ENCODE data around the gene ARSI.

ARSI gene

DNA sequence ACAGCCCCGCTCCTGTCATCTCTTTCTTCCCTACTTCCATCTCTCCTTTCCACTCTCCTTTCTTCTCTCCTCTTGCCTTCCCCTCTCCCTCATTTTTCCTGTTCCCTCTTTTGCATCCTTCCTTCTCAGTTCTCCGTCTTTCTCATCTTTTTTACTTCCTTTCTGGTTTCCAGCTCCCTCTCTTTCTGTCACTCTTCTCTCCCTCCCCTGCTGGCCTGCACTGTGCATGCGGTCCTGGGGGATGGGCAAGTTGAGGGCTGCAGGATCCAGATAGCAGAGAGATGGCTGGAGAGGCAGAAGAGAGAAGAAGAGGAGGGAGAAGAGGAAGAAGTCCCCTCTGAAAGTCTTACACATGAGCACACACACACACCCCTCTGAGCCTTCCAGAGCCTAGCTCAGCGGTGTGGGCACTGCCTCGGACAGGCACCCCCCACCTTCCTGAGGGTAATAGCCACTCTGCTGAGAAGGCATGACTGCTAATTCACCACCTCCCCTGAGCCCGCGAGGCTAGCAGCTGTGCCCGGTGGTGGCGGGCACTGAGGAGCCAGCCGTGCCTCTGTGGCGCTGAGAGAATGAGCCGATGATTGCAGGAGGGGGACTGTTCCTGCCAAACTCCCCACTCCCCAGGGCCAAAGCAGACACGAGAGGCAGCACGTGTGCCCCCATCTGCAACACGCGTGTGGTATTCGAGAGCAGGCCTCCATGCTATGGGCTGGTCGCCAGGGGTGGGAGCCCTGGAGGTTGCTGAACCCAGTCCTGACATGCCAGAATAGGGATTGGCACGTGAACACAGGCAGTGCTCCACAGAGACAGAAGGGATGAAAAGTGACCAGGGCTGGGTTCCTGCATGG lies 9.4 kb downstream of the ARSI start:
- DNase-seq (ENCODE audit: low read depth), result no peak

DNA sequence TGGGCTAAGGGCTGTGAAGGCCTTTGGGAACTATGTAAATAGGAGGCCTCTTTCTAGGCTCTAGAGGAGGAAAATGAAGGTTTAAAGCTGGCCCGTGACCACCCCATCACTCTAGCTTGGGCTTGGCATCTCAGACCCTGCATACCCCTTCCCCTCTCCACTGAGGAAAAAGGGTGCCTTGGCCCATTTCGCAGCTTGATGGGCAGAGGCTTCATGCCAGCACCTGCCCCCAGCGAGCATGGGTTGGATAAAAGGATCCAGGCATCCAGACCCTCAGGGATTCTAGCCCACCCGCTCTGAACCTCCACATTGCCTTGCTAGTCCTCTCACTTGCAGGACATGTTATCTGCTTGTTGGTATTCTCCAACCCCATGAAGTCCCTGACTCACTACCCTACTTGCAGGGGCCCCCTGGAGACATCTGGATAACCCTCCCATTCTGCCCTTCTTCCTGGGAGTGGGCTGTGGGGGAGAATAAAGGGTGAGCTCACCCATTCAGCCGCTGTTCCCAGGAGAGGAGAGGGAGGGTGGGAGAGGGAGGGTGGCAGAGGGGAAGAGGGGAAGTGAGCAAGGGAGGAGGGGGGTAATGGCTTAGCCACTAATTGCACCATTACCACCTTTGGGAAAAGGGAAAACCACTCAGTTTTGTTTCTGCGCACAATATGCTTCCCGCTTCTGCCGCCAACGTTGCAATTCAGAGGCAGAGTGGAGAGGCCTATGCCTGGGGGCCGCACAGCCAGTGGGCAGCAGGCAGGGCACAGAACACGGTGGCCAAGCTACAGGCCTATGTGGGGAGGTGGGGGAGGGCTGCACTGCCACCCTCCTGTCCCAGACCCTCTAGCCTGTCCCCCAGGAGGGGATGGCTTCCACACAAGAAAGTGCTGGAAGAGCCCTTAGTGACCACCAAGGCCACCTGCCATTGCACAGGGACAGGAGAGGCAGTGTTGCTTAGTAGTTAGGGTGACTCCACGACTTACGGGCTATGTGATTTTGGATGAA lies 11.0 kb downstream of the ARSI start:
- no peak for DNase-seq (ENCODE audit: low read depth)

DNA sequence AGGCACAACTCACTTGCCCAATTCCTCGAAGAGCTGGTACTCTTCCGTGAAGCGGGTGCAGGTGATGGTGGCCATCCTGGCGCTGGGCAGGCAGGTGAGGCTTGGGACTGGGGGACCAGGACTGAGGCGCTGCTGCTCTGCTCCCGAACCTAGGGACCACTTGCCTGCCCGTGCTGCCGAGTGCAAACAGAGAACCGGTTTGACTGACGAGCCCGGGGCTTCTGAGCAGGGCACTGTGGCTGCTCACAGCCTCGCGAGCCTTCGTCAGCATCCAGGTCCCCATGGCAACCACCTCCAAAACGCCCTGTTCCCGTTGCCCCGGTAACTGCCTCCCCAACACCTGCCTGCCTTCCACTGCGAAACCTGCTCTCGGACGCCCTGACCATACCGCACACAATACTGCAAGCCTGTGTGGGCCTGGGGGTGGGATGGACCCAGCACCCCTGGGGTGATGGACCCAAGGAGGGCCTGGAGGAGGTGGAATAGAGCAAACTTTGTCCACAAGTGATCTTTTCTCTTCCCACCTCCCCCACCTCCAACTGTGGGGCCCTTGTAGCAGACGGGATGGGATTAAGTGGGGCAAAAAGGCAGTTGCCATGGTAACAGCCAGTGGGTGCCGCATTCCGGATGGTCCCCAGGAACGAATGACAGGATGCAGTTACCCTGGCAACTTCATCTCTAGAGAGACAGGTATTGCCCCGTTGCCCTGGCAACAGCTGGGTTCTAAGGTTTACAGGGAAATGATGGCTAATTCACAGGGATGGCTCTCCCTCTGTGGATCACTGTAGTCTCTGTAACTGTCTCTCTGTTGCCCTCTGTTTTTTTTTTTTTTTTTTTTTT lies 12.9 kb downstream of the ARSI start, which contains the start of gene CAMK2A:
TSS of gene CAMK2A (minus strand) at position 223 of the 840 bp plus-strand sequence. CDS start at position 75, 148 bp downstream.
- no peak for DNase-seq (ENCODE audit: low read depth)

DNA sequence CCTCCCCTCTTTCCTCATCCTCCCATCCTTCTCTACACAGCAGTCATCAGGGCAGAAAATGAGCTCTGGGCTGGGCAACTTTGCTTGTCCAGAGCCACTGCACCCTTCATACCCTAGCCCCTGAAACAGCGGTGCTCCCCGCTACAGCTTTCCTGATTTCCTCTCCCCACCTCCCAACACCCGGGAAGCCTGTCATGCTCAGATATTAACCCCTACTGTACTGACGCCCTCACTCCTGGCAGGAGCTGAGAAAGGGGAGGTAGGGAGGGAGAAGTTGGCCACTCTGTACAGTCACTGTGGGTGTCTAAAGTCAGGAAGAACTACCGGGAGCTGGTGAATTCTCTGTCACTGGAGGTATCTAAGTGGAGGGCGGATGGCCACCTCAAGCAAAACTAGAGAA lies 13.9 kb downstream of the ARSI start:
- no peak for DNase-seq (ENCODE audit: low read depth)

DNA sequence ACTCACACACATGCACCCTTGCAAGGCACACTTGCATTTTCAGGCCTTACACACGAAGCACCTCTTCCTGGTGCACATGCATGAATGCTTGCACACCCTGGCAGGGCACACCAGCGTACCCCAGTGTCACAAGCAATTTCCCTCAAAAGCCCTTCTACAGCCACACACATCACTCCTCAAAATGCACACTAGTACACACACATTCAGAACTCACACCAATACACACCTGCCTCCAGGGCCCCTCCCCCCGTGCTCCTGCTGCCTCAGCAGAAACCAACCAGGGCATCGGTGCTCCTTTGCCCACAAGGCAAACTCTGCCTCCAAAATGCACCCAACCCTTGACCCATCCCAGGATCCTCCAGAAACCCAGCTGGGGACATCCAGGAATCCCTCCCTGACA lies 14.3 kb downstream of the ARSI start:
- DNase-seq (ENCODE audit: low read depth), result no peak

DNA sequence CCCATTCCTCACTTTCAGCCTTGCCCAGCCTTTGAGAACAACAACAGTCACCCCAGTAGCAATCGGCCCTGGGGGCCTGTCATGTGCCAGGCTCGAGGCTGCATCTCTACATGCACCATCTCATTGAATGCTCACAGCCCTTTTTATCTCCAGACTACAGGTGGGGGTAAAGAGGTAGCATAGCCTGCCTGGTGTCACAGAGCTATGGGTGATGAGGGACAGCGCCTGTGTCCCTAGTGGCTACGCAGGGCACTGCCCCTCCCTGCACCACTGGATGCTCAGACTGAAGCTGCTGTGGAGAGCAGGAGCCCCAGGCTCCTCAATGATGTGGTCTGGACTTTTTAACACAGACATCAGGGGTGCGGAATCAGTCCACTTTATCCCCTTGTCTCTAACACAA lies 15.9 kb downstream of the ARSI start:
- no peak for DNase-seq (ENCODE audit: low read depth)

DNA sequence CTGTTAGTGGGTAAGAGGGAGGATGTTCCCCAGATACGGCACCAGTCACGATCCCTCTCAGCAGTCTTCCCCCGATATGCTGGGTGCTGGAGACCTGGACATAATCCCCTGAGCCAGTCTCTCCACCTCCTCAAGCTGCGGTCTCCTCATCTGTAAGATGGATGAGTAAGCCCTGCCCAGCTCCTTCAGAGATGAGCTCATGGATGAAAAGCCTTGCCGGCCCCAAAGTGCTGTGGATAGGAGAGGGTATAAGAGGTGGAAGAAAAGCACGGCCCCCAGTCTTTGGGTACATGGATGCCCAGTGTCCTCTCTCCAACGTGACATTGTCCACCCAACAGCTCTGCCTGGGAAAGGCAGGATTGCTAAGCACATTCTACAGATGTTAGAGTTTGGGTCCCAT lies 17.6 kb downstream of the ARSI start:
- DNase-seq (ENCODE audit: low read depth), result no peak

DNA sequence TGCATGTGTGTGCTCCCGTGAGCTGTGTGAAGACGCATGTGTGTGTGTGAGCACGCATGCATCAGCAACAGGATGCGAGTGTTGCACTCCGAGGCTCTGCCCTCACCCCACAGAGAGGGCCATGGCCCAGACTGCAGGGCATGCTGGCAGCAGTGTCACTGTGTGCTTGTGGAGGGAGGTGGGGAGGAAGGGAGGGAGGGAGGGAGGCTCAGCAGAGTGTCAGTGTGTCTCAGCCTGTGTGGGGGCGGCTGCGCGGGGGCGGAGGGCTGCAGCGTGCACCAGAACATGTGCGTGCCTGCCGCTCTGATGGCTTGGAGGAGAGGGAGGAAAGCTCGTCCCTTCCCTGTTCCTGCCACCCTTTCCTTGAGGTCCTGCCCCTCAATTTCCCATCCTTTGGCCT lies 18.4 kb downstream of the ARSI start:
- no peak for DNase-seq (ENCODE audit: low read depth)

DNA sequence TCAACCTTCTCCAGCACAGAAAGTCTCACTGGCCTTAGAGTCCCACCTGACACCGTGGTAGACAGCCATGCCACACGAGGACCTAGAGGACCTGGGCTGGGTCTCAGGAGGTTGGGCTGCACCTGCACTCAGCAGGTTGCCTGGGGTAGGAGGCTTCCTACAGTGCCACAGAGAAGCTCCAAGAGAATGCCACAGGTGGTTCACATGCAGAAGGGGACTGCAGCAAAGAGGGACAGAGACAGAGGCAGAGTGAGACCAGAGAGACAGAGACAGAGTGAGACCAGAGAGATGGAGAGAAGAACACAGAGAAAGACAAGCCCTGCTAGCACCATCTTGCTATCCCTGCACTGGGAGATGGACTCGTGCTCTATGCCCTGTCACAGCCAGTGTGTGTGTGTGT lies 18.8 kb downstream of the ARSI start:
- DNase-seq (ENCODE audit: low read depth), result no peak

DNA sequence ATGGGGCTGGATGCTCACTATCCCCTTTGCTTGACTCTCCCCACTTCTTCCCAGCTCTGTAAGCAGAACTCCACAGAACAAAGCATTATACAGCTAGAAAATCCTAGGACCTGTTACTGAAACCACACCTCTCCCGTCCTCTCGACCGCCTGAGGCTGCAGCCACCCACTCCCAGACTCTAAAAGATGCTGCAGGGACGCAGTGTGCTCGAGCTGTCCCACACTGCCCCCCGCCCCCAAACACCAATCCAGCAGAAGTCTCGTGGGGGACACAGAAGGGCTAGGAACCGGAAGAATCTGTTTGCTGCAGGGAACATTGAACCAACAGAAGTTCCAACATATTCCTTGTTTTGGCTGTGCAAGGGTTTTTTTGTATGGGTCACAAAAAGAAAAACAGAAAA lies 20.7 kb downstream of the ARSI start:
- no peak for DNase-seq (ENCODE audit: low read depth)

DNA sequence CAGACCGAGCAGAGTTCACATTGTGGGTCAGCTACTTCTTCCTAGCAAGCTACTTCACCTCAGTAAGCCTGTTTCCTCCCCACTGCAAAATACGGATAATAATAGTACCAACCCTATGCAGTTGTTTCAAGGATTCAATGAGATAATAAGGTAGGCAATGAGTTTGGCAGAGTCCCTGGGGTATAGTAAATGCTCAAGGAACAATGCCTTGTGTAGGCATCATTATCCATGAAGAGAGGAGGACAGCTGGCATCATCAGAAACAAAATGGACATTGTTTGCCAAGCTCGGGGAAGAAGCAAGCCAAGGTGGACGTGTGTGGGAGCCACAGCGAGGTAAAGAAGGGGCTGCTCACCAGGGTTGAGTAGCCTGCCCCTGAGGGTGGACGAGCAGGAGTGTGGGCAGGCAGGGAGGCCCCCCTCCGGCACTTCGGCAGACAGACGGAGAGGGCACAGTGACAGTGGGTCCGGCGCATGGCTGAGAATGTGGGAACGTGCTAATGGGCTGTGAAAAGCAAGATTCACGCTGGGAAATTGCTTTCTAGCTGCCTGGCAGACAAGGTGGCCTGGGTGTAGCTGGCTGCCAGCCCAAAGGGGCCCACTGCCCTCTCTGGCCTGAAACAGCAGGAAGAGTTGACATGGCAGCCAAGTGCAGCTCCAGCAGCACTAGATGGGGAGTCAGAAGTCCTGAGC lies 23.2 kb downstream of the ARSI start:
- DNase-seq (ENCODE audit: low read depth), result no peak

DNA sequence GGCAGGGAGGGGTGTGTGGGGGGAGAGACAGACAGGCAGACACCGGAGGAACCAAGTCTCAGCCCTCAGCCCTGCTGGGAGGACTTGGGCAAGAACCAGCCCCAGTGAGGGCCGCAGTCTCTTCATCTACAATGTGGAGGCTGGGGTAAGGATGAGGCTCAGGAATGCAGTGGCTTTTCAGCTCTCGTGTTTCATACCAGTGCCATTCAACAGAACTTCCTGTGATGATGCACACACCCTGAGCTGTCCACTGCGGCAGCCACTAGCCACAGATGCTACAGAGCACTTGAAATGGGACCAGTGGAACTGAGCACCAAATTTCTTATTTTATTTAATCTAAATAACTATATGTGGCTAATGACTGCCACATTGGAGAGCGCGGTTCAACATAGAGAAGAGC lies 23.8 kb downstream of the ARSI start:
- DNase-seq (ENCODE audit: low read depth), result no peak

DNA sequence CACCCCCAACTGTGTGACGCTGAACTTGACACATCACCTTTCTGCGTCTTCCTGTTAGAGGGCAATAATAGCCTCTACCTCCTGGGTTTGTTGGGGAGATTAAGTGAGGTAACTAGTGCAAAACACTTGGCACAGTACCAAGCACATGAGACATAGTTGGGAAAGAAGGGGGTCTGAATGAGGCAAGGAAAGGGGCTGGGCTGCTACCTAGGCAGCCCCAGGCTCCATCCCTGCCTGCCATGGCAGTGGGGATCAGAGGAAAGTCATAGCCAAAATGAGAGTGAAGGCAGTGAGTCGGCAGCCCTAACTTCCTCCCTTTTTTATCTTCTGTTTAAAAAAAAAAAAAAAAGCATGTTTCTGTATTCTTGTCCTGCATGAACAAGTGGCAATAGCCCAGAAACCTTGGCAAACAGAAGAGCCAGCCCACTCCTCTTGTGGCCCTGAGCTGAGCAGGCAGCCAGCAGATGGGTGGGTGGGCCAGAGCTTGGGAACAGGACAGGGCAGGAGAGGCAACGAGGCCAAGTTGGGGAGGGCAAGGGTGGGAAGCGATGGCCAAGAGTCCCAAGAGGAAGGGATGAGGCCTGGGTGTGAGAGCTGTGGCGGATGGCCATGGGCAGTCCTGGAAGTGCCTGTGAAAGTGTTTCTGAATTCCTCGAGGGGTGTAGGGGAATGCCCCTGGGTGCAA lies 24.5 kb downstream of the ARSI start:
- DNase-seq (ENCODE audit: low read depth), result no peak

DNA sequence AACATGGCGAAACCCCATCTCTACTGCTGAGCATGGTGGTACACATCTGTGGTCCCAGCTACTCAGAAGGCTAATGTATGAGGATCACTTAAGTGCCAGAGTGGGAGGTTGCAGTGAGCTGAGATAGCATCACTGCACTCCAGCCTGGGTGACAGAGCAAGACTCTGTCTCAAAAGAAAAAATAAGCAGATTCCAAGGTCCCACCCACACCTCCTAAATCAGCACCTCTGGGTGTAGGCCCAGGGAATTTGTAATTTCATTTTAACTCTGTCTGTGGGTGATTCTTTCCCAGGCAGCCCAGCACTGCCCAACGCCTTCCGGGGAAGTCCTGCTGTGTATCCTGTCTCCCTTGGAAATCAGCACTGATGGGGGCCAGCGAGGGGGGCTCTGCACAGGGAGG lies 25.7 kb downstream of the ARSI start:
- no peak for DNase-seq (ENCODE audit: low read depth)

DNA sequence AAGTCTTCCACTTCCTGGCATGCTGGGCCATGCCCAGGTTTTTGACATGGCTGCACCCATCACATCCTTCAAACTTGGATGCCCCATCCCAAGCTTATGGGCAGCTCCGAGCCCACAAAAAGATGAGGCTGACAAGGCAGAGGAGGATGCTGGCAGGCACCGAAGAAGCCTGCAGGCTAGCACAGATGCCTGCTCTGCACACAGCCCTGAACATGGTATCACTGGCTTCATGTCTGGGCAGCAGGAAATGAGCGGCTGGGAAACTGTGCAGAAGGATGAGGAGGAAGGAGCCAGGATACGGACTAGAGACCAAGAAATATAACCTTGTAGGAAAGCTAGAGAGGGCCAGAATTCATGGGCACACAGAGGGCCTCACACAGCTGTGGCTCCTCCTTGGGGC lies 27.9 kb downstream of the ARSI start:
- no peak for DNase-seq (ENCODE audit: low read depth)

DNA sequence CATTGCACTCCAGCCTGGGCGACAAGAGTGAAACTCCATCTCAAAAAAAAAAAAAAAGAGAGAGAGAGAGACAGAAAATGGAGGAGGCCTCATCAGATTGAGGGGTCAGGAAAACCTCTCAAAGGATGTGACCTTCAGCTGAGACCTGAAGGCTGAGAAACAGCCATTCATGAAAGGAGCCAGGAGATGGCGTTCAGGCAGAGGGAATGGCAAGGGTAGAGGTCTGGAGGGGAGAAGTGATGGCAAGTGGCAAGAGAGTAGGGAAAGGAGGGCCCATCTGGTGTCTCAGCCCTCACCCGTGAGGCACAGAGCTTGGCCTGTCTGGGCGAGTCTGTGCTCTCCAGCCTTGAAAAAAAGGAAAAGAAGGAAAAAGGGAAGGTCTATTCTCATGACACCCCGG lies 30.2 kb downstream of the ARSI start:
- no peak for DNase-seq (ENCODE audit: low read depth)

DNA sequence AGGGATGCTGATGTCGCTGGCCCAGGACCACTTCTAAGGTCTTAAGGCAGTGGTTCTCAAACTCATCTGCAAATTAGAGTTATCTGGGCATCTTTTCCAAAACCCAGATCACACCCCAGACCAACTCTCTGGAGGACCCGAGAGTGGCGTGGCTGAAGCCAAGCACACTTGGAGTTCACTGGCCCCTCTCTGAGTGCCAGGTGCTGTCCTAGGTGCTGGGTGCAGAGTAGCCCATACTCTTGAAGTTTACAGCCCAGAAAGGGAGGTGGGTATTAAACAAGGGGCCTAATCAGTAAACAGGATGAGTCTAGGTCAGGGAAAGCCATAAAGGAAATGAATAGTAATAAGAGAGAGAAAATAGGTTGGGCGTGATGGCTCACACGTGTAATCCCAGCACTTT lies 30.8 kb downstream of the ARSI start:
- DNase-seq (ENCODE audit: low read depth), result no peak

DNA sequence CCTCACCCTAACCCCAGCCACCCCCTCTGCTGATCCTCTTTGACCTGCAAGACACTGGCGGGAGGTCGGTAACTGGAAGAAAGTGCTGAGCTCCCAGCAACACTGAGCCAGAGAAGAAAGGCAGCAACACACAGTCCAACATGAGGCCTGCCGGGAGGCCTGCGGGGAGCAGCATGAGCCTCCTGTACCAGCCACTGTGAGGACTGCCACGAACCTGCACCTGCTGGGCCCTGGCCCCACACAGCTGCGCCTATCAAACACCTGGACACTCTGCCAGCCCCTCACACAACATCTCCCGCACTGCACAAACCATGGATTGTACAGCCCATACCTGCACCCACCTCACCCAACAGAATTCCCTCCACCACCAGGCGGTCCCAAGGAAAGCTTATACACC lies 31.4 kb downstream of the ARSI start:
- DNase-seq (ENCODE audit: low read depth), result no peak

DNA sequence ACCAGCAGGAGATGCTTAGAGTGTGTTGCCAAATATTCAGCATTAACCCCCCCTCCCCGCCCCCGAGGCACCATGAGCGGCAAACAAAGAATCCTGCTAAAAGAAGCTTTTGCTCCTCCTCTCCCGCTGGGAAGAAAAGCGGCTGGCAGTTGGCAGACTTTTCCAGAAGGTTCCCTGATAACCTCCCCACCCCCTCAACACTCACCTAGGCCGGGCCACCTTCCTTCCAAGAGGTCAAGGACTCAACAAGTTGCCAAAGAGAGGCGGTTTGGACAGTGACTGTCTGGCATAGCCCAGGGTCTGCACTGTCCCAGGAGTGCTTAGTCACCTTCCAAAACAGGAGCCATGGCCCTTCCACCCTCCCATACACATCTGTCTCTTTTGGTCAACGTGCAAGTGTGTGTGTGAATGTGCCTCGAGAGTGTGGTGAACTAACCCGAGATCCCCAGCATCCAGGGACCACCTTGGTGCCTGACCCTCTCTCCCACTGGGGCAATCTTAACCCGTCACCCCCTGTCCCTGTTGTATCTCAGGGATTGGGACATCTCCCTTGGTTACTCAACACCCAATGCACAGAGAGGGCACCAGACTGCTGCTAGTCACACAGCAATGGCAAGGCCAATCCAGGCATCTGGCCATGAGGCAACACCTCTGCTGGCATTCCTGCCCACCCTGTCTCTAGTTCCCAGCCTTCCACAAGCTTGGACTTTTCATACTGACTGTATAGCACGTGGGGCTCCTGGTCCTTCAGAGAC lies 32.0 kb downstream of the ARSI start:
- DNase-seq (ENCODE audit: low read depth), result no peak

DNA sequence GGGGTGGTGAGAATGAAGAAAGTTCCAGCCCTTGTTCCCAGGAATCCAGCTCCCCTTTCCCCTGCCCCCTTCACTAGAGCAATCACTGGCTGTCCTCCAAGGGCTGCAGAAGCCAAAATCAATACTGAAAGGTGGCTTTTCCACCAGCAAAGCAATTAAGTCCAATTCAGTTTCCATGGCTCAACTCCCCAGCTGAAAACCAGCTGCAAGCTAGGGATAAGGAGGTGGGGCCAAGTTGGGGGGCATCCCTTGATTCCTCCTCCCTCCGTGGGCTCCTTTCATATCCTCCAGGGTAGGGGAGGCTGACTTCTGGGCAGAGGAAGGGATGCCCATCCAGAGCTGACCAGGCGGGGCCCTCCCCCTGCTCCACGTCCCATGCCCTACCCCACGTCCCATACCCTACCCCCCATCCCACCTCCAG lies 35.8 kb downstream of the ARSI start:
- no peak for DNase-seq (ENCODE audit: low read depth)
